ENCODE results near the gene SDSL. TPM values are rescaled to one million over a fixed set of nuclear protein-coding genes. Genes with fewer than 3 reads are reported as not detected.

Gene SDSL
- total and polyA plus RNA-seq, 10 of the 15 experiments (the other 5 are each of a cell fraction or from before 2014, with no cell fraction given), result 0.18 to 4.4 (median 1.0) TPM

DNA sequence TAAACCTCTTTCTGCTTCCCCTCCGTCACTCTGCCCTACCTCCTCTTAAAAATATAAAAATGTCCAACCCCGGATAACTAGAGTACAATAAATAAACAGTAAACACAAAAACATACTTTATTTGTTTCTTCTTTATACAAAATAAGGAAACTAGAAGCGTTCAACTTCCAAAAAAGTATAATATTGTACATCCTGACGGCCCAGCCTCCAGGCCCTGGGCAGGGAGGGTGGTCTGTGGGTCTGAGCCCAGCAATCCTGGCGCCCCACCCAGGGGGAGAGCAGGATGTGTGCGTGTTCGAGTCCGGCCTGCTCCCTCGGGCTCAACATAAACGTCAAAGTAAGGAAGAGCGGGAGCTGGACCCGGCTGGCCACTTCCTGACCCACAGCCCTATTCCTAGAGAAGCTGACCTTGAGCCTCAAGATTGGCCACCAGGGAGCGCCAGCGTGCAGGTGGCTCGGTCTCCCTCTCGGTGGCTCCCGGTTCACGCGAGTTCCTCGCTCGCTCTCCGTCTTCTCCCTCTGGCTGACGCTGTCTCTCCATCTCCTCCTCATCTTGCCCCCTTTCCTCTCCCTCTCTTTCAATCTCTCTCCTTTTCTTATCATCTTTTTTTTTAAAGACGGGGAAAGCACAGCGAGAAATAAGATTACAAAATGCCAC lies 40.1 kb downstream of the SDSL start:
- ChIA-PET SMC1A (ENCODE audit: uncharacterized antibody, unreplicated experiment) (interaction anchor here (0.5 to 1.4 kb wide), 4 partner anchors 40 to 451 kb away, joined by 3 to 5 read pairs (median 3); no protein-coding TSS in a partner anchor), RAD21 (ENCODE audit: unreplicated experiment) (interaction anchor here (0.6 to 1.8 kb wide), 5 partner anchors 17 to 504 kb away, joined by 3 to 4 read pairs (median 3); partner anchors contain the start of gene RBM19), CTCF (interaction anchor here (0.7 to 2.7 kb wide), 17 partner anchors 9 to 455 kb away, joined by 3 to 11 read pairs (median 4); partner anchors contain the start of gene SLC8B1), POLR2A (interaction anchor here (0.6 kb wide), 1 partner anchor 240 kb away, joined by 4 read pairs; no protein-coding TSS in a partner anchor)
- 0 out of 2 replicates have a peak overlapping the region, but pooled peaks have one; percentile 9 for H3K4me2 ChIP-seq (ENCODE audit: control insufficient read depth, insufficient read depth)
- no peak overlapping the region for H3K9ac ChIP-seq (ENCODE audit: control insufficient read depth, insufficient read depth, low read length)
- no peak overlapping the region for H3K27ac ChIP-seq (ENCODE audit: control insufficient read depth, insufficient read depth)
- H3K4me3 ChIP-seq, result no peak overlapping the region
- intact Hi-C loops (cut with micrococcal nuclease; ENCODE audit: unreplicated experiment) (loop anchor here (1.0 kb wide), 1 partner anchor 450 kb away; no protein-coding TSS in a partner anchor), in situ Hi-C loops (cut with MboI) (loop anchor here (5.0 kb wide), 1 partner anchor 450 kb away; no protein-coding TSS in a partner anchor)
- H3K9me3 ChIP-seq (replicated peaks; ENCODE audit: control insufficient read depth, insufficient read depth, low read length), result no peaks in the 10 kb centered on the region; the same call in 2 of the 3 replicates
- H3K4me1 ChIP-seq (ENCODE audit: control insufficient read depth, insufficient read depth, low read length), result no peaks in the 10 kb centered on the region
- peaks cover 13 to 22% of the 10 kb centered on the region in 2 experiments; a peak in 3 of 4 replicates for H3K27me3 ChIP-seq (replicated peaks in 1 of 2; ENCODE audit: control insufficient read depth in 2 of 2, insufficient read depth in 2 of 2, low read length in 1 of 2)
- 6% methylated on average over 23 of the region's 25 CpGs for WGBS (ENCODE audit: insufficient coverage, insufficient replicate concordance, low lambda C conversion rate, missing lambda C conversion rate)
- H2AFZ ChIP-seq (ENCODE audit: control insufficient read depth, low read depth, low read length), result no peak overlapping the region
- H3K79me2 ChIP-seq (ENCODE audit: control insufficient read depth, insufficient read depth, low read length), result no peaks in the 10 kb centered on the region
- FAIRE-seq, result peak; percentile 80
- H4K20me1 ChIP-seq (ENCODE audit: control insufficient read depth, insufficient read depth), result no peaks in the 10 kb centered on the region
- no TSS peak for BruUV-seq (replicated peaks)
- no peak for TF ChIP-seq BHLHE40 (IDR thresholded peaks at IDR 0.05; ENCODE audit: borderline replicate concordance in 1 of 2, low read depth in 2 of 2, low read length in 1 of 2)
- TF ChIP-seq STAT3 (IDR thresholded peaks at IDR 0.05; ENCODE audit: low read depth, low read length), result no peak
- no peak for TF ChIP-seq IKZF2 (IDR thresholded peaks at IDR 0.05)
- TF ChIP-seq LARP7 (IDR thresholded peaks at IDR 0.05), result no peak
- no peak for TF ChIP-seq YBX1 (IDR thresholded peaks at IDR 0.05)
- TF ChIP-seq, protein P1, sequence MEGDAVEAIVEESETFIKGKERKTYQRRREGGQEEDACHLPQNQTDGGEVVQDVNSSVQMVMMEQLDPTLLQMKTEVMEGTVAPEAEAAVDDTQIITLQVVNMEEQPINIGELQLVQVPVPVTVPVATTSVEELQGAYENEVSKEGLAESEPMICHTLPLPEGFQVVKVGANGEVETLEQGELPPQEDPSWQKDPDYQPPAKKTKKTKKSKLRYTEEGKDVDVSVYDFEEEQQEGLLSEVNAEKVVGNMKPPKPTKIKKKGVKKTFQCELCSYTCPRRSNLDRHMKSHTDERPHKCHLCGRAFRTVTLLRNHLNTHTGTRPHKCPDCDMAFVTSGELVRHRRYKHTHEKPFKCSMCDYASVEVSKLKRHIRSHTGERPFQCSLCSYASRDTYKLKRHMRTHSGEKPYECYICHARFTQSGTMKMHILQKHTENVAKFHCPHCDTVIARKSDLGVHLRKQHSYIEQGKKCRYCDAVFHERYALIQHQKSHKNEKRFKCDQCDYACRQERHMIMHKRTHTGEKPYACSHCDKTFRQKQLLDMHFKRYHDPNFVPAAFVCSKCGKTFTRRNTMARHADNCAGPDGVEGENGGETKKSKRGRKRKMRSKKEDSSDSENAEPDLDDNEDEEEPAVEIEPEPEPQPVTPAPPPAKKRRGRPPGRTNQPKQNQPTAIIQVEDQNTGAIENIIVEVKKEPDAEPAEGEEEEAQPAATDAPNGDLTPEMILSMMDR (IDR thresholded peaks at IDR 0.05 in 2 of 3, conservative IDR thresholded peaks at IDR 0.05 in 1 of 3; ENCODE audit: control insufficient read depth in 2 of 3, extremely low read depth in 1 of 3, insufficient read depth in 1 of 3, low read depth in 3 of 3, low read length in 3 of 3), result peak; percentile 75 to 93 (median 88)
- TF ChIP-seq, protein P2, sequence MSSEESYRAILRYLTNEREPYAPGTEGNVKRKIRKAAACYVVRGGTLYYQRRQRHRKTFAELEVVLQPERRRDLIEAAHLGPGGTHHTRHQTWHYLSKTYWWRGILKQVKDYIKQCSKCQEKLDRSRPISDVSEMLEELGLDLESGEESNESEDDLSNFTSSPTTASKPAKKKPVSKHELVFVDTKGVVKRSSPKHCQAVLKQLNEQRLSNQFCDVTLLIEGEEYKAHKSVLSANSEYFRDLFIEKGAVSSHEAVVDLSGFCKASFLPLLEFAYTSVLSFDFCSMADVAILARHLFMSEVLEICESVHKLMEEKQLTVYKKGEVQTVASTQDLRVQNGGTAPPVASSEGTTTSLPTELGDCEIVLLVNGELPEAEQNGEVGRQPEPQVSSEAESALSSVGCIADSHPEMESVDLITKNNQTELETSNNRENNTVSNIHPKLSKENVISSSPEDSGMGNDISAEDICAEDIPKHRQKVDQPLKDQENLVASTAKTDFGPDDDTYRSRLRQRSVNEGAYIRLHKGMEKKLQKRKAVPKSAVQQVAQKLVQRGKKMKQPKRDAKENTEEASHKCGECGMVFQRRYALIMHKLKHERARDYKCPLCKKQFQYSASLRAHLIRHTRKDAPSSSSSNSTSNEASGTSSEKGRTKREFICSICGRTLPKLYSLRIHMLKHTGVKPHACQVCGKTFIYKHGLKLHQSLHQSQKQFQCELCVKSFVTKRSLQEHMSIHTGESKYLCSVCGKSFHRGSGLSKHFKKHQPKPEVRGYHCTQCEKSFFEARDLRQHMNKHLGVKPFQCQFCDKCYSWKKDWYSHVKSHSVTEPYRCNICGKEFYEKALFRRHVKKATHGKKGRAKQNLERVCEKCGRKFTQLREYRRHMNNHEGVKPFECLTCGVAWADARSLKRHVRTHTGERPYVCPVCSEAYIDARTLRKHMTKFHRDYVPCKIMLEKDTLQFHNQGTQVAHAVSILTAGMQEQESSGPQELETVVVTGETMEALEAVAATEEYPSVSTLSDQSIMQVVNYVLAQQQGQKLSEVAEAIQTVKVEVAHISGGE (CRISPR knock-in tag; IDR thresholded peaks at IDR 0.05), result no peak
- peak; percentile 51 for TF ChIP-seq RAD21 (IDR thresholded peaks at IDR 0.05; ENCODE audit: insufficient read depth, low read depth, low read length)
- peak; percentile 81 for TF ChIP-seq CHD2 (IDR thresholded peaks at IDR 0.05; ENCODE audit: borderline replicate concordance, low read depth, low read length)
- TF ChIP-seq SIN3A (IDR thresholded peaks at IDR 0.05; ENCODE audit: low read depth, low read length), result no peak
- 0 out of 2 replicates have a peak, but pooled peaks have one; percentile 49 for TF ChIP-seq YY1 (IDR thresholded peaks at IDR 0.05; ENCODE audit: low read depth, low read length)
- TF ChIP-seq, protein P3, sequence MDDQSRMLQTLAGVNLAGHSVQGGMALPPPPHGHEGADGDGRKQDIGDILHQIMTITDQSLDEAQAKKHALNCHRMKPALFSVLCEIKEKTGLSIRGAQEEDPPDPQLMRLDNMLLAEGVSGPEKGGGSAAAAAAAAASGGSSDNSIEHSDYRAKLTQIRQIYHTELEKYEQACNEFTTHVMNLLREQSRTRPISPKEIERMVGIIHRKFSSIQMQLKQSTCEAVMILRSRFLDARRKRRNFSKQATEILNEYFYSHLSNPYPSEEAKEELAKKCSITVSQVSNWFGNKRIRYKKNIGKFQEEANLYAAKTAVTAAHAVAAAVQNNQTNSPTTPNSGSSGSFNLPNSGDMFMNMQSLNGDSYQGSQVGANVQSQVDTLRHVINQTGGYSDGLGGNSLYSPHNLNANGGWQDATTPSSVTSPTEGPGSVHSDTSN (IDR thresholded peaks at IDR 0.05; ENCODE audit: insufficient replicate concordance, low read depth, low read length), result no peak
- no peak for TF ChIP-seq ZNF622 (IDR thresholded peaks at IDR 0.05)
- peak; percentile 72 for TF ChIP-seq SMC3 (IDR thresholded peaks at IDR 0.05; ENCODE audit: borderline replicate concordance, low read length)
- TF ChIP-seq ETV6 (conservative IDR thresholded peaks at IDR 0.05 in 1 of 2, IDR thresholded peaks at IDR 0.05 in 1 of 2; ENCODE audit: borderline replicate concordance in 1 of 2, low read depth in 1 of 2), result no peak
- no peak for DNase-seq (ENCODE audit: low read depth, low spot score)
- no peaks in the 10 kb centered on the region for H3K36me3 ChIP-seq (ENCODE audit: control insufficient read depth in 2 of 2, insufficient read depth in 2 of 2, low read length in 1 of 2)
- peak; percentile 92 for ATAC-seq
